Suppressor macrophage treated with lipopolysaccharide for 1 hour (primary cell): ENCODE measurements around the gene NEDD4L.

Experiments
- DNase-seq, 3 donors: peaks; one replicate each; pipeline ENCODE4 v3.0.0-alpha.2; 2020 to 2022

Gene NEDD4L

GRCh38 chr18:58438958-58439300, 394.9 kb downstream of the NEDD4L start:
- no peak for DNase-seq

GRCh38 chr18:58443671-58444070, 399.6 kb downstream of the NEDD4L start:
- DNase-seq: no peak

- no peak for DNase-seq
Observed at GRCh38 chr18:58446391-58447060, 402.5 kb downstream of the NEDD4L start.

GRCh38 chr18:58447402-58448095, 403.5 kb downstream of the NEDD4L start:
- DNase-seq: no peak

GRCh38 chr18:58449464-58449863, 405.4 kb downstream of the NEDD4L start:
- DNase-seq: no peak
